Liver (tissue), 9 donors: Measurements from ENCODE around the gene FRMD6. TPM values are rescaled to one million over a fixed set of nuclear protein-coding genes. Genes with fewer than 3 reads are reported as not detected.

ENCODE experiments used
- DNase-seq: peaks from one replicate; pipeline ENCODE4 v3.0.0-alpha.2; 2017; ENCODE audit warnings: low spot score
- H3K27ac ChIP-seq, 2 donors: one replicate each; pipeline ENCODE4 v1.7.0; 2013; ENCODE audit warnings: inconsistent platforms in 2 of 2, low read length in 2 of 2, control low read depth in 1 of 2, low read depth in 1 of 2, mild to moderate bottlenecking in 1 of 2
- H3K27me3 ChIP-seq, 4 donors: one replicate each; pipeline versions ENCODE4 v1.6.1 to v1.7.0; 2013; ENCODE audit warnings: low read length in 3 of 4, inconsistent platforms in 1 of 4, mild to moderate bottlenecking in 1 of 4, moderate library complexity in 1 of 4; ENCODE audit not compliant: control insufficient read depth in 4 of 4, insufficient read depth in 4 of 4
- H3K36me3 ChIP-seq, 4 donors: one replicate each; pipeline versions ENCODE4 v1.6.1 to v1.7.0; 2013; ENCODE audit warnings: low read length in 3 of 4, mild to moderate bottlenecking in 3 of 4, low read depth in 1 of 4, moderate library complexity in 1 of 4; ENCODE audit not compliant: control insufficient read depth in 4 of 4, insufficient read depth in 3 of 4
- H3K4me1 ChIP-seq, 4 donors: one replicate each; pipeline versions ENCODE4 v1.6.1 to v1.7.0; 2013; ENCODE audit warnings: low read length in 3 of 4, mild to moderate bottlenecking in 3 of 4, moderate library complexity in 1 of 4; ENCODE audit not compliant: control insufficient read depth in 4 of 4, insufficient read depth in 4 of 4
- H3K4me3 ChIP-seq, 3 donors: one replicate each; pipeline versions ENCODE4 v1.6.1 to v1.7.0; 2013; ENCODE audit warnings: low read length in 3 of 3, control low read depth in 1 of 3, low read depth in 1 of 3, mild to moderate bottlenecking in 1 of 3
- H3K9ac ChIP-seq, 2 donors: one replicate each; pipeline ENCODE4 v1.7.0; 2013; ENCODE audit warnings: low read length in 2 of 2, mild to moderate bottlenecking in 2 of 2, moderate library complexity in 2 of 2, control low read depth in 1 of 2, low read depth in 1 of 2
- H3K9me3 ChIP-seq, 4 donors: one replicate each; pipeline versions ENCODE4 v1.6.1 to v1.7.0; 2013; ENCODE audit warnings: low read length in 3 of 4; ENCODE audit not compliant: control insufficient read depth in 4 of 4
- EGR1 ChIP-seq, 2 donors: IDR thresholded peaks; 2 replicates each; pipeline ENCODE4 v1.6.1; 2016 to 2018; ENCODE audit warnings: antibody characterized with exemption in 2 of 2, low read depth in 2 of 2
- FOXA1 ChIP-seq: IDR thresholded peaks from 2 replicates; pipeline ENCODE4 v1.6.1; 2016; ENCODE audit warnings: antibody characterized with exemption
- FOXA2 ChIP-seq: IDR thresholded peaks from 2 replicates; pipeline ENCODE4 v1.6.1; 2016; ENCODE audit warnings: antibody characterized with exemption
- GABPA ChIP-seq, 2 donors: IDR thresholded peaks in 1 of 2; conservative IDR thresholded peaks in 1 of 2; 2 replicates each; pipeline ENCODE4 v1.6.1; 2016; ENCODE audit warnings: antibody characterized with exemption in 2 of 2, mild to moderate bottlenecking in 1 of 2, moderate library complexity in 1 of 2
- HNF4A ChIP-seq, 2 donors: conservative IDR thresholded peaks; 2 replicates each; pipeline ENCODE4 v1.6.1; 2016; ENCODE audit warnings: antibody characterized with exemption in 2 of 2, mild to moderate bottlenecking in 2 of 2
- HNF4G ChIP-seq: IDR thresholded peaks from 2 replicates; pipeline ENCODE4 v1.6.1; 2016; ENCODE audit warnings: antibody characterized with exemption
- JUND ChIP-seq, 2 donors: IDR thresholded peaks; 2 replicates each; pipeline ENCODE4 v1.6.1; 2016; ENCODE audit warnings: antibody characterized with exemption in 2 of 2
- NR2F2 ChIP-seq: IDR thresholded peaks from 2 replicates; pipeline ENCODE4 v1.6.1; 2016; ENCODE audit warnings: antibody characterized with exemption
- RAD21 ChIP-seq, 2 donors: IDR thresholded peaks; 2 replicates each; pipeline ENCODE4 v1.6.1; 2016; ENCODE audit warnings: antibody characterized with exemption in 2 of 2, mild to moderate bottlenecking in 2 of 2
- RXRA ChIP-seq, 2 donors: IDR thresholded peaks; 2 replicates each; pipeline ENCODE4 v1.6.1; 2017 to 2018; ENCODE audit warnings: antibody characterized with exemption in 2 of 2, mild to moderate bottlenecking in 1 of 2
- SP1 ChIP-seq: IDR thresholded peaks from 2 replicates; pipeline ENCODE4 v1.6.1; 2018; ENCODE audit warnings: antibody characterized with exemption, mild to moderate bottlenecking
- TAF1 ChIP-seq: conservative IDR thresholded peaks from 2 replicates; pipeline ENCODE4 v1.6.1; 2016; ENCODE audit warnings: antibody characterized with exemption, mild to moderate bottlenecking
- YY1 ChIP-seq: IDR thresholded peaks from 2 replicates; pipeline ENCODE4 v1.6.1; 2016; ENCODE audit warnings: antibody characterized with exemption, mild to moderate bottlenecking
- WGBS: extraction: QIAGEN DNeasy Blood & Tissue Kit; methylation state at CpG from one replicate; pipeline ENCODE4 v1.1.7; 2013; 5-methylcytosine and 5-hydroxymethylcytosine counted together
- polyA plus RNA-seq, 2 donors: library from polyadenylated mRNA; stranded (reverse) in 1 of 2; unstranded in 1 of 2; fragments of 200-250 nt in 1 of 2; fragments of >200 nt in 1 of 2; fragmentation: Nextera tagmentation in 1 of 2; extraction: Ambion mirVana in 1 of 2; gene quantifications; one replicate each; pipeline versions ENCODE4 v1.2.1 to v1.2.3, GENCODE V29; 2013 to 2015
- total RNA-seq, 2 donors: library from RNA; depleted of rRNA; stranded (reverse); fragments of >200 nt; gene quantifications; one replicate each; pipeline ENCODE4 v1.2.3, GENCODE V29; 2014
- TF ChIP-seq, protein P1 (sequence below): IDR thresholded peaks from 2 replicates; pipeline ENCODE4 v1.6.1; 2016; ENCODE audit warnings: antibody characterized with exemption
- TF ChIP-seq, protein P2 (sequence below): fragments of 150-350 bp; IDR thresholded peaks from 2 replicates; pipeline ENCODE4 v1.5.1; 2017; ENCODE audit warnings: improper control_type of control experiment, low read depth, low read length; ENCODE audit not compliant: missing input control
- TF ChIP-seq, protein P3 (sequence below): IDR thresholded peaks from 2 replicates; pipeline ENCODE4 v1.6.1; 2016; ENCODE audit warnings: antibody characterized with exemption
- TF ChIP-seq, protein P4 (sequence below): IDR thresholded peaks from 2 replicates; pipeline ENCODE4 v1.6.1; 2016; ENCODE audit warnings: antibody characterized with exemption, mild to moderate bottlenecking
- TF ChIP-seq, protein P5 (sequence below): IDR thresholded peaks from 2 replicates; pipeline ENCODE4 v1.6.1; 2016; ENCODE audit warnings: antibody characterized with exemption
- donor health status: healthy.
- donor health status: healthy.
- donor health status: healthy.
- donor health status: healthy.
- donor health status: healthy.

The FRMD6 gene
- total and polyA plus RNA-seq, 4 donors: 2.4 to 10.0 (median 3.4) TPM

DNA sequence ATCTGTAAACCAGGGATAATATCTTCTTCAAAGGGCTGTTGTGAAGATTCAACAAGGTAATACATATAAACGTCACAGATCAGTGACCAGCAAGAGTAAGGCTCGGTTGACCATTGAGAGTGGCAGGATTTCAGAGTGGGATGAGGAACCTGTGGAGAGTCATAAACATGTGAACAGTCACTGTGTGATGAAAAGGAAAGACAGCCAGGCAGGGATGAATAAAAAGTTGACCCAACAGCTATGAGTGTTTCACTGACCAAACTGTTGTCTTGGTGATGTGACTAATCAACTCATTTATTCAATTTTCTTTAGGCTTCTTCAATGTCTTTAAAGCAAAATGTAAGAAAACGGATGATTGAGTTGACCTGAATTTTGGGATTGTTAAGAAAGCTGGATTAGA lies 8.6 kb upstream of the FRMD6 start:
- no peak for TF ChIP-seq TAF1
- TF ChIP-seq, protein P1, sequence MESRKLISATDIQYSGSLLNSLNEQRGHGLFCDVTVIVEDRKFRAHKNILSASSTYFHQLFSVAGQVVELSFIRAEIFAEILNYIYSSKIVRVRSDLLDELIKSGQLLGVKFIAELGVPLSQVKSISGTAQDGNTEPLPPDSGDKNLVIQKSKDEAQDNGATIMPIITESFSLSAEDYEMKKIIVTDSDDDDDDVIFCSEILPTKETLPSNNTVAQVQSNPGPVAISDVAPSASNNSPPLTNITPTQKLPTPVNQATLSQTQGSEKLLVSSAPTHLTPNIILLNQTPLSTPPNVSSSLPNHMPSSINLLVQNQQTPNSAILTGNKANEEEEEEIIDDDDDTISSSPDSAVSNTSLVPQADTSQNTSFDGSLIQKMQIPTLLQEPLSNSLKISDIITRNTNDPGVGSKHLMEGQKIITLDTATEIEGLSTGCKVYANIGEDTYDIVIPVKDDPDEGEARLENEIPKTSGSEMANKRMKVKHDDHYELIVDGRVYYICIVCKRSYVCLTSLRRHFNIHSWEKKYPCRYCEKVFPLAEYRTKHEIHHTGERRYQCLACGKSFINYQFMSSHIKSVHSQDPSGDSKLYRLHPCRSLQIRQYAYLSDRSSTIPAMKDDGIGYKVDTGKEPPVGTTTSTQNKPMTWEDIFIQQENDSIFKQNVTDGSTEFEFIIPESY: no peak
- no peak for TF ChIP-seq RAD21 (IDR thresholded peaks at IDR 0.05)
- TF ChIP-seq FOXA2: no peak
- TF ChIP-seq, protein P2, sequence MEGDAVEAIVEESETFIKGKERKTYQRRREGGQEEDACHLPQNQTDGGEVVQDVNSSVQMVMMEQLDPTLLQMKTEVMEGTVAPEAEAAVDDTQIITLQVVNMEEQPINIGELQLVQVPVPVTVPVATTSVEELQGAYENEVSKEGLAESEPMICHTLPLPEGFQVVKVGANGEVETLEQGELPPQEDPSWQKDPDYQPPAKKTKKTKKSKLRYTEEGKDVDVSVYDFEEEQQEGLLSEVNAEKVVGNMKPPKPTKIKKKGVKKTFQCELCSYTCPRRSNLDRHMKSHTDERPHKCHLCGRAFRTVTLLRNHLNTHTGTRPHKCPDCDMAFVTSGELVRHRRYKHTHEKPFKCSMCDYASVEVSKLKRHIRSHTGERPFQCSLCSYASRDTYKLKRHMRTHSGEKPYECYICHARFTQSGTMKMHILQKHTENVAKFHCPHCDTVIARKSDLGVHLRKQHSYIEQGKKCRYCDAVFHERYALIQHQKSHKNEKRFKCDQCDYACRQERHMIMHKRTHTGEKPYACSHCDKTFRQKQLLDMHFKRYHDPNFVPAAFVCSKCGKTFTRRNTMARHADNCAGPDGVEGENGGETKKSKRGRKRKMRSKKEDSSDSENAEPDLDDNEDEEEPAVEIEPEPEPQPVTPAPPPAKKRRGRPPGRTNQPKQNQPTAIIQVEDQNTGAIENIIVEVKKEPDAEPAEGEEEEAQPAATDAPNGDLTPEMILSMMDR: no peak
- TF ChIP-seq, protein P3, sequence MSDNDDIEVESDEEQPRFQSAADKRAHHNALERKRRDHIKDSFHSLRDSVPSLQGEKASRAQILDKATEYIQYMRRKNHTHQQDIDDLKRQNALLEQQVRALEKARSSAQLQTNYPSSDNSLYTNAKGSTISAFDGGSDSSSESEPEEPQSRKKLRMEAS: no peak
- TF ChIP-seq, protein P4, sequence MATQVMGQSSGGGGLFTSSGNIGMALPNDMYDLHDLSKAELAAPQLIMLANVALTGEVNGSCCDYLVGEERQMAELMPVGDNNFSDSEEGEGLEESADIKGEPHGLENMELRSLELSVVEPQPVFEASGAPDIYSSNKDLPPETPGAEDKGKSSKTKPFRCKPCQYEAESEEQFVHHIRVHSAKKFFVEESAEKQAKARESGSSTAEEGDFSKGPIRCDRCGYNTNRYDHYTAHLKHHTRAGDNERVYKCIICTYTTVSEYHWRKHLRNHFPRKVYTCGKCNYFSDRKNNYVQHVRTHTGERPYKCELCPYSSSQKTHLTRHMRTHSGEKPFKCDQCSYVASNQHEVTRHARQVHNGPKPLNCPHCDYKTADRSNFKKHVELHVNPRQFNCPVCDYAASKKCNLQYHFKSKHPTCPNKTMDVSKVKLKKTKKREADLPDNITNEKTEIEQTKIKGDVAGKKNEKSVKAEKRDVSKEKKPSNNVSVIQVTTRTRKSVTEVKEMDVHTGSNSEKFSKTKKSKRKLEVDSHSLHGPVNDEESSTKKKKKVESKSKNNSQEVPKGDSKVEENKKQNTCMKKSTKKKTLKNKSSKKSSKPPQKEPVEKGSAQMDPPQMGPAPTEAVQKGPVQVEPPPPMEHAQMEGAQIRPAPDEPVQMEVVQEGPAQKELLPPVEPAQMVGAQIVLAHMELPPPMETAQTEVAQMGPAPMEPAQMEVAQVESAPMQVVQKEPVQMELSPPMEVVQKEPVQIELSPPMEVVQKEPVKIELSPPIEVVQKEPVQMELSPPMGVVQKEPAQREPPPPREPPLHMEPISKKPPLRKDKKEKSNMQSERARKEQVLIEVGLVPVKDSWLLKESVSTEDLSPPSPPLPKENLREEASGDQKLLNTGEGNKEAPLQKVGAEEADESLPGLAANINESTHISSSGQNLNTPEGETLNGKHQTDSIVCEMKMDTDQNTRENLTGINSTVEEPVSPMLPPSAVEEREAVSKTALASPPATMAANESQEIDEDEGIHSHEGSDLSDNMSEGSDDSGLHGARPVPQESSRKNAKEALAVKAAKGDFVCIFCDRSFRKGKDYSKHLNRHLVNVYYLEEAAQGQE: no peak
- no peak for TF ChIP-seq NR2F2
- no peak for TF ChIP-seq FOXA1
- no peak for TF ChIP-seq SP1
- TF ChIP-seq EGR1 (IDR thresholded peaks at IDR 0.05; ENCODE audit: low read depth in 2 of 2): no peak
- TF ChIP-seq JUND (IDR thresholded peaks at IDR 0.05): no peak
- no peak for TF ChIP-seq HNF4G
- no peak for TF ChIP-seq GABPA (IDR thresholded peaks at IDR 0.05 in 1 of 2, conservative IDR thresholded peaks at IDR 0.05 in 1 of 2)
- no peak for TF ChIP-seq HNF4A (conservative IDR thresholded peaks at IDR 0.05)
- no peak for TF ChIP-seq RXRA (IDR thresholded peaks at IDR 0.05)
- TF ChIP-seq, protein P5, sequence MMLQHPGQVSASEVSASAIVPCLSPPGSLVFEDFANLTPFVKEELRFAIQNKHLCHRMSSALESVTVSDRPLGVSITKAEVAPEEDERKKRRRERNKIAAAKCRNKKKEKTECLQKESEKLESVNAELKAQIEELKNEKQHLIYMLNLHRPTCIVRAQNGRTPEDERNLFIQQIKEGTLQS: no peak
- TF ChIP-seq YY1: no peak
- Histone ChIP-seq H3K27me3 (no peaks in the 10 kb centered on the region), H3K9ac (no peak overlapping the region), H3K36me3 (no peaks in the 10 kb centered on the region), H3K4me1 (no peaks in the 10 kb centered on the region), H3K27ac (no peak overlapping the region), H3K9me3 (no peaks in the 10 kb centered on the region), H3K4me3 (no peak overlapping the region)
- DNase-seq: no peak
- WGBS: 90% methylated on average over 3 of the region's 3 CpGs
